OCI-LY7 (cell line): ENCODE measurements around the gene MKRN1. TPM values are rescaled to one million over a fixed set of nuclear protein-coding genes. Genes with fewer than 3 reads are reported as not detected.

Source experiments
- BruUV-seq: library from RNA; stranded (reverse); fragments of 400-500 nt; replicated peaks from 2 replicates; lab custom pipeline; 2021; lab: Mats Ljungman, UMichigan
- CTCF ChIA-PET: fragments of 300-600 bp; sonication (Branson Sonifier 250); formaldehyde crosslinking; loops from one replicate; lab custom pipeline; 2022; ENCODE audit warnings: antibody characterized with exemption; ENCODE audit not compliant: unreplicated experiment; lab: Charles Lee
- POLR2A ChIA-PET: fragments of 300-600 bp; sonication (Branson Sonifier 250); formaldehyde crosslinking; loops from one replicate; lab custom pipeline; 2022; ENCODE audit warnings: antibody characterized with exemption; lab: Charles Lee
- DNase-seq: peaks from one replicate; pipeline ENCODE4 v3.0.0-alpha.2; 2015; ENCODE audit warnings: low spot score
- H2AFZ ChIP-seq: fragments of 200-600 bp; sonication (generic), shearing (Covaris generic); 2 replicates; pipeline ENCODE4 v1.6.1; 2014; ENCODE audit warnings: mild to moderate bottlenecking, antibody characterized with exemption, low read length, moderate library complexity
- H3K27ac ChIP-seq: fragments of 200-600 bp; sonication (generic); 2 replicates; pipeline ENCODE4 v1.5.1; 2014; ENCODE audit warnings: mixed run types, low read depth, mild to moderate bottlenecking, moderate library complexity, low read length, inconsistent platforms; ENCODE audit not compliant: poor library complexity, severe bottlenecking
- H3K36me3 ChIP-seq: fragments of 200-600 bp; sonication (generic); 2 replicates; pipeline ENCODE4 v1.6.1; 2014; ENCODE audit warnings: mild to moderate bottlenecking, antibody characterized with exemption, low read length, moderate library complexity, mixed read lengths; ENCODE audit not compliant: insufficient read depth
- H3K4me1 ChIP-seq: fragments of 200-600 bp; sonication (generic); 2 replicates; pipeline ENCODE4 v1.5.1; 2014; ENCODE audit warnings: mild to moderate bottlenecking, low read length; ENCODE audit not compliant: insufficient read depth, poor library complexity, severe bottlenecking
- H3K4me2 ChIP-seq: fragments of 200-600 bp; sonication (generic); 2 replicates; pipeline ENCODE4 v1.6.1; 2014; ENCODE audit warnings: mild to moderate bottlenecking, low read length
- H3K4me3 ChIP-seq: fragments of 200-600 bp; sonication (generic); 2 replicates; pipeline ENCODE4 v1.5.1; 2014; ENCODE audit warnings: mild to moderate bottlenecking, low read depth, low read length; ENCODE audit not compliant: poor library complexity, severe bottlenecking
- H3K79me2 ChIP-seq: fragments of 200-600 bp; sonication (generic); 2 replicates; pipeline ENCODE4 v1.6.1; 2016; ENCODE audit warnings: low read depth, mild to moderate bottlenecking, low read length, moderate library complexity, mixed read lengths; ENCODE audit not compliant: insufficient read depth
- H3K9me2 ChIP-seq: fragments of 200-600 bp; sonication (generic); 2 replicates; pipeline ENCODE4 v1.6.1; 2016; ENCODE audit warnings: mild to moderate bottlenecking, low read length, mixed read lengths; ENCODE audit not compliant: insufficient read depth
- H3K9me3 ChIP-seq: fragments of 200-600 bp; sonication (generic); 2 replicates; pipeline ENCODE4 v1.6.1; 2014; ENCODE audit warnings: mild to moderate bottlenecking, mixed run types, low read length, mixed read lengths
- H4K20me1 ChIP-seq: fragments of 200-600 bp; sonication (generic); 2 replicates; pipeline ENCODE4 v1.6.1; 2014; ENCODE audit warnings: mild to moderate bottlenecking, antibody characterized with exemption, low read length, moderate library complexity, mixed read lengths; ENCODE audit not compliant: insufficient read depth
- EZH2phosphoT487 ChIP-seq: fragments of 200-600 bp; sonication (generic); IDR thresholded peaks from 2 replicates; pipeline ENCODE4 v1.6.1; 2018; ENCODE audit warnings: low read depth, borderline replicate concordance, mild to moderate bottlenecking, mixed run types, antibody characterized with exemption, low read length, moderate library complexity, mixed read lengths
- intact Hi-C: fragments of 100-400 bp; cut with micrococcal nuclease; formaldehyde crosslinking; loops from one replicate; pipeline ENCODE4 v1.10.0; 2022; ENCODE audit not compliant: unreplicated experiment
- total RNA-seq, 2 experiments: library from RNA; depleted of rRNA in 1 of 2; stranded (reverse); fragments of >200 nt in 1 of 2; shearing (Covaris generic) in 1 of 2; gene quantifications; 2 replicates each; pipeline ENCODE4 v1.2.3, GENCODE V29; 2014 to 2022
- TF ChIP-seq, protein P1 (sequence below): fragments of 200-600 bp; sonication (generic); conservative IDR thresholded peaks from 2 replicates; pipeline ENCODE4 v1.5.1; 2014; ENCODE audit warnings: mild to moderate bottlenecking, antibody characterized with exemption, low read length, moderate library complexity, mixed read lengths

Gene MKRN1
- total RNA-seq, 2 experiments from 2014 or later = 26.4 to 48.0 TPM

DNA sequence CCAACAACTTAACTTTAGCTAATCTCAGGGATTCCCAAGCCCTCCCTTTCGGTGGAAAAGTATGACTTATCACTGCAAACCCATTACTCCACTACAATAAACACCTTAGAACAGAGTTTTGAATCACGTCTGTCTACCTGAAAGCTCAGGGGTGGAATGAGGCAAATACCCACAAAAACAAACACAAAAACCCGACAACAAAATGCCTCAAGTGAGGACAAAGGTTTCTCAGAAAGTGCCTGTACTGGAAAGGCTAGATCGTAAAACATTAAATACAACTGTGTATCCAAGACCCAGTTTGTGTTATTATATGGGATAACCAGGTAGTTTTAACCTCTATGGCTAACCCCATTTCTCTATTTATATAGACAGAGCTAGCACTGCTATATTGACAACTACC, 26.0 kb downstream of the MKRN1 start:
- ChIA-PET CTCF (no interaction called here), POLR2A (no interaction called here)
- Histone ChIP-seq H3K4me1 (no peaks in the 10 kb centered on the region), H3K4me3 (no peak overlapping the region), H2AFZ (no peak overlapping the region), H3K79me2 (no peaks in the 10 kb centered on the region), H3K9me2 (no peaks in the 10 kb centered on the region), H4K20me1 (no peaks in the 10 kb centered on the region; the same call in 1 of the 2 replicates), H3K36me3 (peaks cover 56% of the 10 kb centered on the region), H3K9me3 (no peaks in the 10 kb centered on the region), H3K4me2 (no peak overlapping the region), H3K27ac (no peak overlapping the region)
- BruUV-seq = no TSS peak
- intact Hi-C loops = no loop called here
- DNase-seq = no peak
- no peak for TF ChIP-seq EZH2phosphoT487
- TF ChIP-seq, protein P1, sequence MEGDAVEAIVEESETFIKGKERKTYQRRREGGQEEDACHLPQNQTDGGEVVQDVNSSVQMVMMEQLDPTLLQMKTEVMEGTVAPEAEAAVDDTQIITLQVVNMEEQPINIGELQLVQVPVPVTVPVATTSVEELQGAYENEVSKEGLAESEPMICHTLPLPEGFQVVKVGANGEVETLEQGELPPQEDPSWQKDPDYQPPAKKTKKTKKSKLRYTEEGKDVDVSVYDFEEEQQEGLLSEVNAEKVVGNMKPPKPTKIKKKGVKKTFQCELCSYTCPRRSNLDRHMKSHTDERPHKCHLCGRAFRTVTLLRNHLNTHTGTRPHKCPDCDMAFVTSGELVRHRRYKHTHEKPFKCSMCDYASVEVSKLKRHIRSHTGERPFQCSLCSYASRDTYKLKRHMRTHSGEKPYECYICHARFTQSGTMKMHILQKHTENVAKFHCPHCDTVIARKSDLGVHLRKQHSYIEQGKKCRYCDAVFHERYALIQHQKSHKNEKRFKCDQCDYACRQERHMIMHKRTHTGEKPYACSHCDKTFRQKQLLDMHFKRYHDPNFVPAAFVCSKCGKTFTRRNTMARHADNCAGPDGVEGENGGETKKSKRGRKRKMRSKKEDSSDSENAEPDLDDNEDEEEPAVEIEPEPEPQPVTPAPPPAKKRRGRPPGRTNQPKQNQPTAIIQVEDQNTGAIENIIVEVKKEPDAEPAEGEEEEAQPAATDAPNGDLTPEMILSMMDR = no peak

DNA sequence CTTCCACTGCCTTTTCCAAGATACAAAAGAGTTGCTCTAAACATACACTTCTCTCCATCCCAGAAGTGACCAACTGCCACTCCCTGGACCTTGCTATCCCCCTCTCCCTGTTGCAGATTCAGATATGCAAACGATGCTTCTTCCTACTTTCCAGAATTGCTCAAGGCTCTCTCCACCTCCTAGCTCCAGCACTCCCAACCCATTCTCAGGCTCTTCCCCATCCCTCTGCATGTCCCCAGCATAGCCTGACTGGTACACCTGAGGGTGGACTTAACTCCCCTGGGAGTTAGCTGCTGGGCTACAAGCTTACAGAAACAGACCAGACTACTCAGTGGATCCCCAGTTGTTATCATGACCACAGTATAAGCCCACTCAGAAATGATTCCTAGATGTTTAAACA, 27.6 kb downstream of the MKRN1 start:
- no TSS peak for BruUV-seq
- no peak overlapping the region for H3K27ac ChIP-seq
- H3K4me2 ChIP-seq = no peak overlapping the region
- no peaks in the 10 kb centered on the region for H3K4me1 ChIP-seq
- H3K9me2 ChIP-seq = no peaks in the 10 kb centered on the region
- peaks cover 40% of the 10 kb centered on the region for H3K36me3 ChIP-seq
- no peak overlapping the region for H3K4me3 ChIP-seq
- no peak for DNase-seq
- ChIA-PET POLR2A (no interaction called here), CTCF (no interaction called here)
- H2AFZ ChIP-seq = no peak overlapping the region
- TF ChIP-seq, protein P1 = no peak
- TF ChIP-seq EZH2phosphoT487 = no peak
- H3K79me2 ChIP-seq = no peaks in the 10 kb centered on the region
- H4K20me1 ChIP-seq = no peaks in the 10 kb centered on the region; the same call in 1 of the 2 replicates
- intact Hi-C loops = no loop called here
- H3K9me3 ChIP-seq = no peaks in the 10 kb centered on the region

DNA sequence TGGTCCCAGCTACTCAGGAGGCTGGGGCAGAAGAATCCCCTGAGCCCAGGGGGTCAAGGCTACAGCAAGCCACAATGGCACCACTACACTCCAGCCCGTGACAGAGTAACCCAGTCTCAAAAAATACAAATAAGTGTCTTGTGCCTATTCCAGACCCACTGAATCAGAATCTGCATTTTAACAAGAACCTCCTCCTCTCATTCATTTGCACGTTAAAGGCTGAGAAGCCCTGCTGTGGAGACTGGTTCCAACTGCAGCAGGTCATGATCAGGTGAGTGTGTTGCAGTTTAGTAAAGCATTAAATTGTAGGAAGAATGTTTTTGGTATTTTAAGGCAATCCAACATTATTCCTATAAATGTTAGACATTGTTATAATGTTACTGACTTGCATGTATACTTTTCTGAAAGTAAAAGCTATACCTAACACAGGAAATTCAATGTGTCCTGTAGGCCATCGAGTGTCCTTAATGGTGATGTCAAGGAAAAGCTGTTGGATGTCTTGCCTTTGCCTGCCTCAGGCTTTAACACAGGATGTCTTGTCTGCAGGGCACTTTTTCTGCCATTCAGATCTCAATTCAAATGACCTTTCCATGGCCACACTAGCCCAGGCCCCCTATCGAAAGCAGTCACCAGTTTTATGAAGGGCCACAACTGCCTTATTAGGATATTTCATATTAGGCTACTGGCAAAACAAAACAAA, 30.4 kb downstream of the MKRN1 start:
- intact Hi-C loops = no loop called here
- BruUV-seq = no TSS peak
- no peak overlapping the region for H3K4me3 ChIP-seq
- ChIA-PET POLR2A (interaction anchor here (0.5 kb wide), 1 partner anchor 46 kb away, joined by 3 read pairs; no protein-coding TSS in a partner anchor), CTCF (no interaction called here)
- no peaks in the 10 kb centered on the region; the same call in 1 of the 2 replicates for H4K20me1 ChIP-seq
- H3K9me2 ChIP-seq = no peaks in the 10 kb centered on the region
- DNase-seq = no peak
- no peak overlapping the region for H2AFZ ChIP-seq
- no peak overlapping the region for H3K27ac ChIP-seq
- H3K4me1 ChIP-seq = no peaks in the 10 kb centered on the region
- TF ChIP-seq, protein P1 = no peak
- no peak for TF ChIP-seq EZH2phosphoT487
- H3K9me3 ChIP-seq = no peaks in the 10 kb centered on the region
- H3K36me3 ChIP-seq = peaks cover 13% of the 10 kb centered on the region; the same call in 1 of the 2 replicates
- H3K4me2 ChIP-seq = no peak overlapping the region
- no peaks in the 10 kb centered on the region for H3K79me2 ChIP-seq
